Left kidney (tissue), 8 donors: ENCODE measurements around the gene CA5A. TPM values are rescaled to one million over a fixed set of nuclear protein-coding genes. Genes with fewer than 3 reads are reported as not detected.
"Not testable (repeated sequence)": the region's sequence is repeated elsewhere in the genome, so short reads cannot be mapped to it uniquely, and the experiment has no call there.

ENCODE experiments used
- DNase-seq: peaks from one replicate; pipeline ENCODE4 v3.0.0-alpha.2; 2013
- long read RNA-seq, 8 donors: transcript quantifications; one replicate each; lab custom pipeline, GENCODE V29; 2026
- polyA plus RNA-seq: library from polyadenylated mRNA; unstranded; fragments of 120-200 nt; gene quantifications from one replicate; pipeline ENCODE4 v1.2.1, GENCODE V29; 2013; ENCODE audit not compliant: insufficient read length

Gene CA5A
- polyA plus RNA-seq, result 0.25 TPM
- long read RNA-seq, donor 1, result 0 reads
- long read RNA-seq, donor 2, result 0 reads
- long read RNA-seq, donor 3, result 0 reads
- long read RNA-seq, donor 4, result 0 reads
- long read RNA-seq, donor 5, result 0 reads
- long read RNA-seq, donor 6, result 0 reads
- long read RNA-seq, donor 7, result 0 reads
- long read RNA-seq, donor 8, result 0 reads

GRCh38 chr16:87936375-87937230 is at the start of gene CA5A:
Gene CA5A (minus strand): TSS chr16:87936529. CDS start chr16:87936450, 79 bp downstream.
- no peak for DNase-seq

GRCh38 chr16:87985493-87985892 is 49.2 kb upstream of the CA5A start:
- DNase-seq, result not testable (repeated sequence)

GRCh38 chr16:87984632-87985267 is 48.4 kb upstream of the CA5A start:
- DNase-seq, result no peak

- DNase-seq, result not testable (repeated sequence)
These were observed 47.9 kb upstream of the CA5A start for GRCh38 chr16:87984180-87984579.

- not testable (repeated sequence) for DNase-seq
These were observed 47.4 kb upstream of the CA5A start for GRCh38 chr16:87983737-87984097.

- DNase-seq, result not testable (repeated sequence)
These were observed 46.9 kb upstream of the CA5A start for GRCh38 chr16:87983072-87983736.

- no peak for DNase-seq
These were observed 46.3 kb upstream of the CA5A start for GRCh38 chr16:87982581-87983041.

GRCh38 chr16:87981376-87981775 is 45.0 kb upstream of the CA5A start:
- DNase-seq, result not testable (repeated sequence)

- DNase-seq, result not testable (repeated sequence)
These were observed 43.7 kb upstream of the CA5A start for GRCh38 chr16:87979911-87980630.

- DNase-seq, result no peak
These were observed 43.0 kb upstream of the CA5A start for GRCh38 chr16:87979352-87979751.

GRCh38 chr16:87978127-87978526 is 41.8 kb upstream of the CA5A start:
- no peak for DNase-seq

GRCh38 chr16:87976665-87977064 is 40.3 kb upstream of the CA5A start:
- no peak for DNase-seq

GRCh38 chr16:87974178-87974577 is 37.8 kb upstream of the CA5A start:
- DNase-seq, result no peak

GRCh38 chr16:87973717-87974116 is 37.4 kb upstream of the CA5A start:
- no peak for DNase-seq

GRCh38 chr16:87971933-87972332 is 35.6 kb upstream of the CA5A start:
- DNase-seq, result no peak

GRCh38 chr16:87970186-87970585 is 33.9 kb upstream of the CA5A start:
- no peak for DNase-seq

GRCh38 chr16:87968541-87968940 is 32.2 kb upstream of the CA5A start:
- DNase-seq, result no peak

GRCh38 chr16:87966685-87967185 is 30.4 kb upstream of the CA5A start:
- DNase-seq, result no peak

GRCh38 chr16:87966064-87966645 is 29.8 kb upstream of the CA5A start:
- DNase-seq, result no peak

GRCh38 chr16:87965417-87965816 is 29.1 kb upstream of the CA5A start:
- no peak for DNase-seq

GRCh38 chr16:87964049-87964659 is 27.8 kb upstream of the CA5A start:
- DNase-seq, result no peak
